ENCODE measurements around the gene TSEN15.
"Not testable (repeated sequence)": the region's sequence is repeated elsewhere in the genome, so short reads cannot be mapped to it uniquely, and the experiment has no call there.

The TSEN15 gene

GRCh38 chr1:184031409-184032107 is 20.0 kb upstream of the TSEN15 start:
- DNase-seq (ENCODE audit: low spot score) = no peak

- no peak for DNase-seq (ENCODE audit: low spot score)
Measured at GRCh38 chr1:184032306-184032929, 19.1 kb upstream of the TSEN15 start.

- no peak for DNase-seq (ENCODE audit: low spot score)
Measured at GRCh38 chr1:184032930-184033418, 18.6 kb upstream of the TSEN15 start.

- no peak for DNase-seq (ENCODE audit: low spot score)
Measured at GRCh38 chr1:184033711-184034167, 17.8 kb upstream of the TSEN15 start.

- DNase-seq (ENCODE audit: low spot score) = no peak
Measured at GRCh38 chr1:184034761-184035379, 16.7 kb upstream of the TSEN15 start.

GRCh38 chr1:184035719-184036516 is 15.6 kb upstream of the TSEN15 start:
- DNase-seq (ENCODE audit: low spot score) = no peak

GRCh38 chr1:184036517-184036949 is 15.0 kb upstream of the TSEN15 start:
- DNase-seq (ENCODE audit: low spot score) = no peak

GRCh38 chr1:184037849-184038591 is 13.5 kb upstream of the TSEN15 start:
- no peak for DNase-seq (ENCODE audit: low spot score)

GRCh38 chr1:184039126-184039525 is 12.4 kb upstream of the TSEN15 start:
- no peak for DNase-seq (ENCODE audit: low spot score)

GRCh38 chr1:184041731-184042130 is 9.8 kb upstream of the TSEN15 start:
- DNase-seq (ENCODE audit: low spot score) = no peak

- not testable (repeated sequence) for DNase-seq (ENCODE audit: low spot score)
Measured at GRCh38 chr1:184043315-184043714, 8.2 kb upstream of the TSEN15 start.

GRCh38 chr1:184044603-184045376 is 6.7 kb upstream of the TSEN15 start:
- no peak for DNase-seq (ENCODE audit: low spot score)

GRCh38 chr1:184047541-184047940 is 4.0 kb upstream of the TSEN15 start:
- not testable (repeated sequence) for DNase-seq (ENCODE audit: low spot score)

- DNase-seq (ENCODE audit: low spot score) = no peak
Measured at GRCh38 chr1:184048561-184049240, 2.8 kb upstream of the TSEN15 start.

GRCh38 chr1:184049291-184049690 is 2.2 kb upstream of the TSEN15 start:
- no peak for DNase-seq (ENCODE audit: low spot score)

- DNase-seq (ENCODE audit: low spot score) = no peak
Measured at GRCh38 chr1:184049836-184050468, 1.6 kb upstream of the TSEN15 start.

- no peak for DNase-seq (ENCODE audit: low spot score)
Measured at GRCh38 chr1:184050636-184051035, 894 bp upstream of the TSEN15 start.

- DNase-seq (ENCODE audit: low spot score) = no peak
Measured at GRCh38 chr1:184051138-184051484, 419 bp upstream of the TSEN15 start.

GRCh38 chr1:184052194-184052559 is 647 bp downstream of the TSEN15 start:
- DNase-seq (ENCODE audit: low spot score) = no peak

- no peak for DNase-seq (ENCODE audit: low spot score)
Measured at GRCh38 chr1:184052750-184053149, 1.2 kb downstream of the TSEN15 start.

Data from COLO829 (cell line).